ENCODE measurements around the gene RBKS. TPM values are rescaled to one million over a fixed set of nuclear protein-coding genes. Genes with fewer than 3 reads are reported as not detected.

The RBKS gene
- total RNA-seq, 4 donors from 2014 or later = 6.9 to 10.6 (median 8.1) TPM

GRCh38 chr2:27857417-27858172, 32.6 kb downstream of the RBKS start:
- no peak overlapping the region for H3K27ac ChIP-seq
- TF ChIP-seq CTCF (IDR thresholded peaks at IDR 0.05) (no peak), POLR2A (IDR thresholded peaks at IDR 0.05) (no peak)
- intact Hi-C loops (cut with DNase I) = no loop called here
- H3K4me3 ChIP-seq (replicated peaks in 1 of 3) = no peak overlapping the region
- 93 to 96% methylated on average over 4 of the region's 4 CpGs for WGBS, 2 donors
- no peaks in the 10 kb centered on the region for H3K27me3 ChIP-seq
- peaks cover 0 to 6% of the 10 kb centered on the region in 2 donors for H3K4me1 ChIP-seq
- H3K36me3 ChIP-seq = no peaks in the 10 kb centered on the region
- DNase-seq = no peak
- H3K9me3 ChIP-seq = no peaks in the 10 kb centered on the region

DNA sequence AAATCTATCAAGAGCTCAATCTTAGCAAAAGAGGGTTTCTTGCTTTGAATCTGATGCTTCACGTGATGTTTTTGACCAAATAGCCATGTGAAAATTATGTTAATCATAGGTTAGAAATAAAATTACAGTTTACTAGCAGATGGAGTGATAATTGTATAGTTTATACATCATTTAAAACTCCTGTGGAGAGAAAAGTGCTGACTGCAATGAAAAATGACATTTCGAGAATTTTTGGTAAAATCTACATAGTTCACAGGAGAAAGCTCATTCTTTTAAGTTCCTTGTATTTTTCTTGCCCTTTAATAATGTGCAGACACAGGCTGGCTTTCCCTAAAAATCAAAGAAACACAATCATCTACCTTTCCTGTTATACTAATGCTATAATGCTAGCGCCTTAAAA, 33.2 kb downstream of the RBKS start:
- WGBS, 2 donors = 93 to 96% methylated on average over 3 of the region's 3 CpGs
- Histone ChIP-seq H3K27me3 (no peaks in the 10 kb centered on the region), H3K27ac (no peak overlapping the region), H3K4me1 (peaks cover 0 to 6% of the 10 kb centered on the region in 2 donors), H3K9me3 (no peaks in the 10 kb centered on the region), H3K36me3 (no peaks in the 10 kb centered on the region), H3K4me3 (replicated peaks in 1 of 3) (no peak overlapping the region)
- DNase-seq = no peak
- TF ChIP-seq POLR2A (IDR thresholded peaks at IDR 0.05) (no peak), CTCF (IDR thresholded peaks at IDR 0.05) (no peak)
- intact Hi-C loops (cut with DNase I) = no loop called here

- H3K4me1 ChIP-seq = peaks cover 0 to 6% of the 10 kb centered on the region in 2 donors
- H3K9me3 ChIP-seq = no peaks in the 10 kb centered on the region
- H3K4me3 ChIP-seq (replicated peaks in 1 of 3) = no peak overlapping the region
- TF ChIP-seq POLR2A (IDR thresholded peaks at IDR 0.05) (no peak), CTCF (IDR thresholded peaks at IDR 0.05) (no peak)
- no peak for DNase-seq
- no peaks in the 10 kb centered on the region for H3K27me3 ChIP-seq
- H3K36me3 ChIP-seq = no peaks in the 10 kb centered on the region
- 69 to 76% methylated on average over 3 of the region's 3 CpGs for WGBS, 2 donors
- intact Hi-C loops (cut with DNase I) = no loop called here
- H3K27ac ChIP-seq = no peak overlapping the region
Measured at GRCh38 chr2:27856386-27856785, 33.8 kb downstream of the RBKS start.

GRCh38 chr2:27855476-27855875, 34.7 kb downstream of the RBKS start:
- H3K27me3 ChIP-seq = no peaks in the 10 kb centered on the region
- TF ChIP-seq CTCF (IDR thresholded peaks at IDR 0.05) (no peak), POLR2A (IDR thresholded peaks at IDR 0.05) (no peak)
- no peaks in the 10 kb centered on the region for H3K36me3 ChIP-seq
- no peaks in the 10 kb centered on the region for H3K9me3 ChIP-seq
- no peak overlapping the region for H3K4me3 ChIP-seq (replicated peaks in 1 of 3)
- no peak for DNase-seq
- no peak overlapping the region for H3K27ac ChIP-seq
- H3K4me1 ChIP-seq = peaks cover 7 to 14% of the 10 kb centered on the region in 2 donors
- intact Hi-C loops (cut with DNase I) = no loop called here

GRCh38 chr2:27854229-27854862, 35.8 kb downstream of the RBKS start:
- Histone ChIP-seq H3K36me3 (no peaks in the 10 kb centered on the region), H3K27ac (no peak overlapping the region), H3K27me3 (no peaks in the 10 kb centered on the region), H3K4me3 (replicated peaks in 1 of 3) (no peak overlapping the region), H3K9me3 (no peaks in the 10 kb centered on the region), H3K4me1 (peaks cover 10 to 14% of the 10 kb centered on the region in 2 donors)
- TF ChIP-seq CTCF (IDR thresholded peaks at IDR 0.05) (no peak), POLR2A (IDR thresholded peaks at IDR 0.05) (no peak)
- 88 to 89% methylated on average over 3 of the region's 3 CpGs for WGBS, 2 donors
- DNase-seq = no peak
- intact Hi-C loops (cut with DNase I) = no loop called here

Data from thyroid gland (tissue), 4 donors.